ENCODE measurements around the gene ZNF821.
"Not testable (repeated sequence)": the region's sequence is repeated elsewhere in the genome, so short reads cannot be mapped to it uniquely, and the experiment has no call there.

Gene ZNF821

DNA sequence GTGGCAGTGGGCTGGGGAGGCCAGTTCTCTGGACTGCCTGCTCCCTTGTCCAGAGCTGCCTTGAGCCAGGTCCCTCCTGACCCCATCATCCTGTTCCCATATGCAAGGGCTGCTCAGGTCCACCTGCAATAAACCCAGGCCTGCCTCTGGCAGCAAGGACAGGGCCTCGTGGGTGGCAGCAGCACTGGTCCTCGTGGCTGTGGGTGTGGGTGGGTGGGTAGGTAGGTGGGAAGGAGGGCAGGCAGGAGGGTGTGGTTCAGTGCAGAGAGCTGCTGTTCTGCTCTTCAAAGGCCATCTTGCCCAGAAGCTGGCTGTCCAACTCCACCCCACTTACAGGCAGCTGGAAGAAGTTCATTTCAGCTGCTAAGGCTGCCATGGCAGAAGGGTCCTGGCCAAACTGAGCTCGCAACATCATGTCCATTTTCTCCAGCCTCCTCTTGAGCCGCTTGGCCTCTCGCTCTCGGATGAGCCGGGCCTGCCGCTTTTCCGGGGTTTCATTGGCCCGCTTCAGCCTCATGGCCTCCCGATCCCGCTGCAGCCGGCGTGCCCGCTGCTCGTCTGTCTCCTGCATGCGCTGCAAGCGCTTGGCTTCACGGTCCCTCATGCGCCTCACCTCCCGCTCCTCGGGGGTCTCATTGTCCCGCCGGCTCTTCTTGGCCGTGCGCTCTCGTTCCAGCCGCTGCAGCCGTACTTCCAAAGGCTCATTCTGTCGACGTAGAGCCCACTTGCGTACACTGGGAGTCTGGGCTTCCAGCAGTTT lies 24.0 kb downstream of the ZNF821 start:
- no peak for DNase-seq (ENCODE audit: low spot score)

GRCh38 chr16:71855937-71856662 lies 27.9 kb downstream of the ZNF821 start:
- no peak for DNase-seq (ENCODE audit: low spot score)

- no peak for DNase-seq (ENCODE audit: low spot score)
Measured at GRCh38 chr16:71854369-71854948, 29.5 kb downstream of the ZNF821 start.

- no peak for DNase-seq (ENCODE audit: low spot score)
Measured at GRCh38 chr16:71853413-71853812, 30.6 kb downstream of the ZNF821 start.

GRCh38 chr16:71852561-71852960 lies 31.4 kb downstream of the ZNF821 start:
- DNase-seq (ENCODE audit: low spot score) = no peak

- no peak for DNase-seq (ENCODE audit: low spot score)
Measured at GRCh38 chr16:71852158-71852557, 31.8 kb downstream of the ZNF821 start.

GRCh38 chr16:71851746-71852145 lies 32.2 kb downstream of the ZNF821 start:
- DNase-seq (ENCODE audit: low spot score) = no peak

DNA sequence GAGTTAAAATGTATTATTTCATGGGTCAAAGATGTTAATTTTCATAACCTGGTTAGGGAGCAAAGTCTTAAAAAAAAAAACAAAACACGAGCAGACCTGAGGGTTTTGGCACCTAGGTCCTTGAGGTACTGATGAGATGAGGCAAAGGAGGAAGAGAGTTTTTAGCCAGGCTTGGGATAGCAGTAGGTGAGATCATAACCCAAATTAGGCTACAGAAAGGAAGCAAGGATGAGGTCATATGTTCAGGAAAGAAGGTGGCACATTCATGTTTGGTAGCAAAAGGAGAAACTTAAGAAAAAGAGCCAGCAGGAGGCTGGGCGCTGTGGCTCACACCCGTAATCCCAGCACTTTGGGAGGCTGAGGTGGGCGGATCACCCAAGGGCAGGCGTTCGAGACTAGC lies 35.4 kb downstream of the ZNF821 start:
- DNase-seq (ENCODE audit: low spot score) = no peak

GRCh38 chr16:71847096-71847495 lies 36.9 kb downstream of the ZNF821 start:
- DNase-seq (ENCODE audit: low spot score) = no peak

GRCh38 chr16:71846431-71846830 lies 37.6 kb downstream of the ZNF821 start:
- DNase-seq (ENCODE audit: low spot score) = peak; percentile 27

GRCh38 chr16:71845639-71846430 lies 38.1 kb downstream of the ZNF821 start, which contains the start of gene ATXN1L:
Gene ATXN1L, plus strand, starts transcription at chr16:71845976. Its CDS starts 3,765 bp downstream, at chr16:71849741.
- peak; percentile 99 for DNase-seq (ENCODE audit: low spot score)

DNA sequence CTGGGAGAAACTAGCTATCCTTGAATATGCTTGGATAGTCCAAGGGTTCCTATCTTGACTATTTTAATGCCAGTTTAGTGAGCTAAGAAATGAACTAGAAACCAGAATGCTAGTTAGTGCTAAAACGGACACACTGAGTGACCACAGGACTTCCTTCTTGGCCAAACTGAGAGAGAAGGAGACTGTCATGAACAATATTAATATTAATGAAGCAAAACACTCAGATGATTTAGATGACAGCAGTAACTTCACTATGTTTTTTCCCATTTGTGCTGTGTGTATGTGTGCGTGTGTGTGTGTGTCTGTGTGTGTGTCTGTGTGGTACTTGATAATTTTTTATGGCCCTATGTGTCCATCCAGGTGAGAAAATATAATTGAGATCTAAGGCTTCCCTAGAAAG lies 40.4 kb downstream of the ZNF821 start:
- no peak for DNase-seq (ENCODE audit: low spot score)

GRCh38 chr16:71840052-71840451 lies 43.9 kb downstream of the ZNF821 start:
- peak; percentile 66 for DNase-seq (ENCODE audit: low spot score)

GRCh38 chr16:71837150-71837549 lies 46.8 kb downstream of the ZNF821 start:
- no peak for DNase-seq (ENCODE audit: low spot score)

- no peak for DNase-seq (ENCODE audit: low spot score)
Measured at GRCh38 chr16:71834291-71834690, 49.7 kb downstream of the ZNF821 start.

- not testable (repeated sequence) for DNase-seq (ENCODE audit: low spot score)
Measured at GRCh38 chr16:71832112-71832511, 51.9 kb downstream of the ZNF821 start.

DNA sequence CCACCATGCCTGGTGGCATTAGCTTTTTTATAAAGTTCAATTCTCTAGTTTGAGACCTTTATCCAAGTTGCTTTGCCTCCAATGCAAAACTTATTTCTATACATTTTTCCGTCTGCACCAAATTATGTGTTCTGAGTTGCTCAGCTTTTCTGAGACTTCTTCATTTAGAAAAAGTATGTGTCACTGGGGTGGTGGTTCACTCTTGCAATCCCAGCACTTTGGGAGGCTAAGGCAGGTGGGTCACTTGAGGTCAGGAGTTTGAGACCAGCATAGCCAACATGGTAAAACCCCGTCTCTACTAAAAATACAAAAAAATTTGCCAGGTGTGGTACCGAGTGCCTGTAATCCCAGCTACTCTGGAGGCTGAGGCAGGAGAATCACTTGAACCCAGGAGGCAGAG lies 52.3 kb downstream of the ZNF821 start:
- DNase-seq (ENCODE audit: low spot score) = not testable (repeated sequence)

- DNase-seq (ENCODE audit: low spot score) = no peak
Measured at GRCh38 chr16:71830359-71830758, 53.6 kb downstream of the ZNF821 start.

DNA sequence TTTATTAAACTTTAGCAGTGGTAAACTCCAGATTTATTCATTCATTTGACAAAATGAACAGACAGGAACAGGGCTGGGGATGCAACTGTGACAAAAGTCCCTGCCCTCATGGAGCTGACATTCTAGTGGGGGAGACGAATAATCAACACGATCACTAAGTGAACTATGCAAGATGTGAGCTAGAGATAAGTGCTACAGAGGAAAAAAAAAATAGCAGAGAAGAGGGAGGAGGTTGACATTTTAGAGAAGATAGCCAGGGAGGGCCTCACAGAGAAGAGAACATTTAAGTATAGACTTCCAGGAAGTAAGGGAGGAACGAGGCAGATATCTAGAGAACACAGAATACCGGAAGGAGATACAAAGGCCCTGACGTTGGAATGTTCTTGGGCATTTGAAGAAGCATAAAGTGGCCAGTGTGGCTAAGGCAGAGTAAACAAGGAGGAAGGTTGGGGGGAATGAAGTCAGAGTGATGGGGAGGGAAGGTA lies 57.4 kb downstream of the ZNF821 start:
- no peak for DNase-seq (ENCODE audit: low spot score)

DNA sequence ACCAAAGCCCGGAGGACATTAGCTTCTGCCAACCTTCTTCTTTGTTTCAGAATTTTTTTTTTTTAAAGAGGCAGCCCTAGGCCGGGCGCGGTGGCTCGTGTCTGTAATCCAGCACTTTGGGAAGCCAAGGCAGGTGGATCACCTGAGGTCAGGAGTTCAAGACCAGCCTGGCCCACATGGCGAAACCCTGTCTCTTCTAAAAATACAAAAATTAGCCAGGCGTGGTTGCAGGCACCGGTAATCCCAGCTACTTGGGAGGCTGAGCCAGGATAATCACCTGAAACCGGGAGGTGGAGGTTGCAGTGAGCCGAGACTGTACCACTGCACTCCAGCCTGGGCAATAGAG lies 66.9 kb downstream of the ZNF821 start:
- DNase-seq (ENCODE audit: low spot score) = not testable (repeated sequence)

- DNase-seq (ENCODE audit: low spot score) = no peak
Measured at GRCh38 chr16:71811261-71811803, 72.7 kb downstream of the ZNF821 start.

DNA sequence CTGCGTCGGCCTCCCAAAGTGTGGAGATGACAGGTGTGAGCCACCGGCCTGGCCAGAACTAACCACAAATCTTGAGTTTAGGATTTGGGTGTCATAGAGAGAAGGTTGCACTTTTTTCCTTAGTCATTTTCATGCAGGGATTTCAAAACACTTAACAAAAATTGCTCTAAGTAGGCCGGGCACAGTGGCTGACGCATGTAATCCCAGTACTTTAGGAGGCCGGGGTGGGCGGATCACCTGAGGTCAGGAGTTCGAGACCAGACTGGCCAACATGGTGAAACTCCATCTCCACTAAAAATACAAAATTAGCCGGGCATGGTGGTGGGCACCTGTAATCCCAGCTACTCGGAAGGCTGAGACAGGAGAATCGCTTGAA lies 73.8 kb downstream of the ZNF821 start:
- DNase-seq (ENCODE audit: low spot score) = not testable (repeated sequence)

Data from AG20443 (cell line).